GM23338 (cell line): Measurements from ENCODE around the gene GATAD2A. TPM values are rescaled to one million over a fixed set of nuclear protein-coding genes. Genes with fewer than 3 reads are reported as not detected.

Experiments used
- ATAC-seq: fragments of 200-7000 bp; cut with Tn5 transposase; 3 replicates; pipeline ENCODE4 v1.9.1; 2020
- DNase-seq: peaks from one replicate; pipeline ENCODE4 v3.0.0-alpha.2; 2015; ENCODE audit warnings: low spot score
- H2AFZ ChIP-seq: fragments of 200-600 bp; sonication (generic); 2 replicates; pipeline ENCODE4 v1.8.0; 2016; ENCODE audit warnings: antibody characterized with exemption, mild to moderate bottlenecking, moderate library complexity
- H3F3A ChIP-seq: fragments of 200-600 bp; sonication (generic); replicated peaks from 2 replicates; pipeline ENCODE4 v1.8.0; 2017; ENCODE audit warnings: antibody characterized with exemption, mixed run types, low read depth
- H3K27ac ChIP-seq: fragments of 200-600 bp; sonication (generic); 2 replicates; pipeline ENCODE4 v1.6.1; 2016; ENCODE audit warnings: low read depth
- H3K27me3 ChIP-seq: fragments of 200-600 bp; sonication (generic); 2 replicates; pipeline ENCODE4 v1.8.0; 2016; ENCODE audit warnings: mild to moderate bottlenecking, mixed run types, moderate library complexity; ENCODE audit not compliant: insufficient read depth
- H3K36me3 ChIP-seq: fragments of 200-600 bp; sonication (generic); 2 replicates; pipeline ENCODE4 v1.8.0; 2016; ENCODE audit warnings: mild to moderate bottlenecking; ENCODE audit not compliant: insufficient read depth
- H3K4me1 ChIP-seq: fragments of 200-600 bp; sonication (generic); 2 replicates; pipeline ENCODE4 v1.8.0; 2016; ENCODE audit warnings: mild to moderate bottlenecking, moderate library complexity; ENCODE audit not compliant: insufficient read depth
- H3K4me2 ChIP-seq: fragments of 200-600 bp; sonication (generic); 2 replicates; pipeline ENCODE4 v1.7.1; 2017; ENCODE audit warnings: mixed run types
- H3K4me3 ChIP-seq: fragments of 200-600 bp; sonication (generic); 2 replicates; pipeline ENCODE4 v1.6.1; 2016; ENCODE audit warnings: mixed run types
- H3K79me2 ChIP-seq: fragments of 200-600 bp; sonication (generic); replicated peaks from 2 replicates; pipeline ENCODE4 v1.8.0; 2017; ENCODE audit warnings: mild to moderate bottlenecking; ENCODE audit not compliant: insufficient read depth
- H3K9me2 ChIP-seq: fragments of 200-600 bp; sonication (generic); 2 replicates; pipeline ENCODE4 v1.8.0; 2017; ENCODE audit not compliant: insufficient read depth
- H4K20me1 ChIP-seq: fragments of 200-600 bp; sonication (generic); replicated peaks from 2 replicates; pipeline ENCODE4 v1.8.0; 2017; ENCODE audit warnings: mild to moderate bottlenecking; ENCODE audit not compliant: insufficient read depth
- H3K27ac Mint-ChIP-seq: 2 replicates; pipeline ENCODE4 v1.8.0; 2020; ENCODE audit warnings: inconsistent platforms, mild to moderate bottlenecking, moderate library complexity, mixed read lengths
- H3K27me3 Mint-ChIP-seq: 3 replicates; pipeline ENCODE4 v1.8.0; 2022; ENCODE audit warnings: low read depth, mild to moderate bottlenecking, moderate library complexity, mixed read lengths, inconsistent platforms; ENCODE audit not compliant: insufficient read depth, poor library complexity
- H3K36me3 Mint-ChIP-seq: 3 replicates; pipeline ENCODE4 v1.8.0; 2021; ENCODE audit warnings: low read depth, mild to moderate bottlenecking, inconsistent platforms, moderate library complexity, mixed read lengths
- H3K4me1 Mint-ChIP-seq: 3 replicates; pipeline ENCODE4 v1.8.0; 2020; ENCODE audit warnings: mild to moderate bottlenecking, inconsistent platforms, mixed read lengths
- H3K4me3 Mint-ChIP-seq: 3 replicates; pipeline ENCODE4 v1.8.0; 2021; ENCODE audit warnings: moderate library complexity, mild to moderate bottlenecking, inconsistent platforms, mixed read lengths
- H3K9me3 Mint-ChIP-seq: 3 replicates; pipeline ENCODE4 v1.8.0; 2020; ENCODE audit warnings: moderate library complexity, mild to moderate bottlenecking, inconsistent platforms, mixed read lengths
- CREB1 ChIP-seq: fragments of 250-450 bp; sonication (Bioruptor Pico); IDR thresholded peaks from 2 replicates; pipeline ENCODE4 v1.5.0; 2020; ENCODE audit warnings: low read depth, mild to moderate bottlenecking, moderate library complexity
- ETS1 ChIP-seq: IDR thresholded peaks from 2 replicates; pipeline ENCODE4 v1.6.1; 2016; ENCODE audit warnings: antibody characterized with exemption
- EZH2 ChIP-seq: fragments of 200-600 bp; sonication (generic); IDR thresholded peaks from one replicate; pipeline ENCODE4 v1.8.0; 2017; ENCODE audit warnings: antibody characterized with exemption, mild to moderate bottlenecking, low read depth; ENCODE audit not compliant: unreplicated experiment
- EZH2phosphoT487 ChIP-seq: fragments of 200-600 bp; sonication (generic); IDR thresholded peaks from one replicate; pipeline ENCODE4 v1.8.1; 2018; ENCODE audit warnings: antibody characterized with exemption; ENCODE audit not compliant: unreplicated experiment
- JUNB ChIP-seq: IDR thresholded peaks from one replicate; pipeline ENCODE4 v1.6.1; 2016; ENCODE audit warnings: antibody characterized with exemption; ENCODE audit not compliant: unreplicated experiment
- NANOG ChIP-seq: IDR thresholded peaks from 2 replicates; pipeline ENCODE4 v1.6.1; 2016; ENCODE audit warnings: antibody characterized with exemption, borderline replicate concordance
- POLR2AphosphoS5 ChIP-seq: IDR thresholded peaks from 2 replicates; pipeline ENCODE4 v1.6.1; 2016; ENCODE audit warnings: antibody characterized with exemption, low read depth
- STAT1 ChIP-seq: IDR thresholded peaks from one replicate; pipeline ENCODE4 v1.6.1; 2016; ENCODE audit warnings: antibody characterized with exemption; ENCODE audit not compliant: unreplicated experiment
- ZNF114 ChIP-seq: fragments of 250-450 bp; sonication (Bioruptor Pico); IDR thresholded peaks from 2 replicates; pipeline ENCODE4 v1.5.0; 2020; ENCODE audit warnings: mild to moderate bottlenecking, moderate library complexity
- ZNF331 ChIP-seq: fragments of 250-450 bp; sonication (Bioruptor Pico); IDR thresholded peaks from 2 replicates; pipeline ENCODE4 v1.5.0; 2020; ENCODE audit warnings: low read depth, mild to moderate bottlenecking, moderate library complexity
- ZNF462 ChIP-seq: fragments of 250-450 bp; sonication (Bioruptor Pico); IDR thresholded peaks from 2 replicates; pipeline ENCODE4 v1.5.0; 2020; ENCODE audit warnings: mild to moderate bottlenecking, moderate library complexity
- polyA plus RNA-seq: library from polyadenylated mRNA; unstranded; fragments of >200 nt; fragmentation: Nextera tagmentation; extraction: Ambion mirVana; gene quantifications from 2 replicates; pipeline ENCODE4 v1.2.1, GENCODE V29; 2016
- total RNA-seq: library from RNA; depleted of rRNA; stranded (reverse); fragments of >200 nt; shearing (Covaris generic); gene quantifications from 2 replicates; pipeline ENCODE4 v1.2.3, GENCODE V29; 2014
- TF ChIP-seq, protein P1 (sequence below): IDR thresholded peaks from one replicate; pipeline ENCODE4 v1.6.1; 2018; ENCODE audit warnings: antibody characterized with exemption; ENCODE audit not compliant: unreplicated experiment
- TF ChIP-seq, protein P2 (sequence below), 2 experiments: fragments of 200-600 bp in 1 of 2; sonication (generic) in 1 of 2; conservative IDR thresholded peaks; 2 replicates each; pipeline versions ENCODE4 v1.5.1 to v1.6.1; 2016 to 2017; ENCODE audit warnings: antibody characterized with exemption in 2 of 2, low read depth in 2 of 2, mild to moderate bottlenecking in 2 of 2, moderate library complexity in 1 of 2

Gene GATAD2A
- total and polyA plus RNA-seq, 2 experiments from 2014 or later, result 40.0 to 151 TPM

DNA sequence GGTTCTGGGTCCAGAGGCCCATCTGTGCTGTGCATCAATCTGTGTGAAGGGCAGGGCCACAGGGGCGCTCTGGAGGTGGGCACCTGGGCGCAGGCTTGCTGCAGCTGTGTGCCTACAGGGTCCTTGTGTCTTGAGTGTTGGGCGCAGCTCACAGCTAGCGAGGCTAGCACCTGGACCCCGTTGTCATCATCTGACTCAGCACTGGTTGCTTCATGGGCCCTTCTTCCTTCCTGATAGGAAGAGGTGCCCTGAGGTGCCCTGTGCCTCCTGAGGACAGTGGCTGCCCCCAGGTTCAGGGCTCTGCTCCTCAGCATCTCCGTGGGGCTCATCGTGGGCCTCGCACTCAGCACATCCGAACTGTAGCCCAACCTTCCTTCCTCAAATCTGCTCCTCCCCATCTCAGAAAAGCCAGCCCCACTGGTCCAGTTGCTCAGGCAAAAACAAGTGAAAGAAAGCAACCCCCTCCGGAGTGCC lies 54.8 kb downstream of the GATAD2A start:
- Histone ChIP-seq H4K20me1 (peaks cover 55% of the 10 kb centered on the region), H3K9me2 (no peaks in the 10 kb centered on the region), H3K4me1 (peaks cover 57% of the 10 kb centered on the region), H3K4me3 (peak overlapping the region; percentile 27; the same call in 1 of the 2 replicates), H3K27ac (peak overlapping the region; percentile 93), H3K79me2 (peaks cover 100% of the 10 kb centered on the region), H3K4me2 (peak overlapping the region; percentile 89), H3K27me3 (no peaks in the 10 kb centered on the region), H3F3A (peaks cover 25% of the 10 kb centered on the region), H2AFZ (no peak overlapping the region), H3K36me3 (peaks cover 4% of the 10 kb centered on the region; the same call in 1 of the 2 replicates)
- TF ChIP-seq ZNF114 (CRISPR knock-in tag) (no peak), EZH2phosphoT487 (no peak), ETS1 (no peak), NANOG (no peak), ZNF331 (no peak), ZNF462 (CRISPR knock-in tag) (no peak), EZH2 (no peak), CREB1 (no peak), STAT1 (no peak), POLR2AphosphoS5 (no peak), JUNB (no peak)
- TF ChIP-seq, protein P1, sequence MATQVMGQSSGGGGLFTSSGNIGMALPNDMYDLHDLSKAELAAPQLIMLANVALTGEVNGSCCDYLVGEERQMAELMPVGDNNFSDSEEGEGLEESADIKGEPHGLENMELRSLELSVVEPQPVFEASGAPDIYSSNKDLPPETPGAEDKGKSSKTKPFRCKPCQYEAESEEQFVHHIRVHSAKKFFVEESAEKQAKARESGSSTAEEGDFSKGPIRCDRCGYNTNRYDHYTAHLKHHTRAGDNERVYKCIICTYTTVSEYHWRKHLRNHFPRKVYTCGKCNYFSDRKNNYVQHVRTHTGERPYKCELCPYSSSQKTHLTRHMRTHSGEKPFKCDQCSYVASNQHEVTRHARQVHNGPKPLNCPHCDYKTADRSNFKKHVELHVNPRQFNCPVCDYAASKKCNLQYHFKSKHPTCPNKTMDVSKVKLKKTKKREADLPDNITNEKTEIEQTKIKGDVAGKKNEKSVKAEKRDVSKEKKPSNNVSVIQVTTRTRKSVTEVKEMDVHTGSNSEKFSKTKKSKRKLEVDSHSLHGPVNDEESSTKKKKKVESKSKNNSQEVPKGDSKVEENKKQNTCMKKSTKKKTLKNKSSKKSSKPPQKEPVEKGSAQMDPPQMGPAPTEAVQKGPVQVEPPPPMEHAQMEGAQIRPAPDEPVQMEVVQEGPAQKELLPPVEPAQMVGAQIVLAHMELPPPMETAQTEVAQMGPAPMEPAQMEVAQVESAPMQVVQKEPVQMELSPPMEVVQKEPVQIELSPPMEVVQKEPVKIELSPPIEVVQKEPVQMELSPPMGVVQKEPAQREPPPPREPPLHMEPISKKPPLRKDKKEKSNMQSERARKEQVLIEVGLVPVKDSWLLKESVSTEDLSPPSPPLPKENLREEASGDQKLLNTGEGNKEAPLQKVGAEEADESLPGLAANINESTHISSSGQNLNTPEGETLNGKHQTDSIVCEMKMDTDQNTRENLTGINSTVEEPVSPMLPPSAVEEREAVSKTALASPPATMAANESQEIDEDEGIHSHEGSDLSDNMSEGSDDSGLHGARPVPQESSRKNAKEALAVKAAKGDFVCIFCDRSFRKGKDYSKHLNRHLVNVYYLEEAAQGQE, result no peak
- TF ChIP-seq, protein P2, sequence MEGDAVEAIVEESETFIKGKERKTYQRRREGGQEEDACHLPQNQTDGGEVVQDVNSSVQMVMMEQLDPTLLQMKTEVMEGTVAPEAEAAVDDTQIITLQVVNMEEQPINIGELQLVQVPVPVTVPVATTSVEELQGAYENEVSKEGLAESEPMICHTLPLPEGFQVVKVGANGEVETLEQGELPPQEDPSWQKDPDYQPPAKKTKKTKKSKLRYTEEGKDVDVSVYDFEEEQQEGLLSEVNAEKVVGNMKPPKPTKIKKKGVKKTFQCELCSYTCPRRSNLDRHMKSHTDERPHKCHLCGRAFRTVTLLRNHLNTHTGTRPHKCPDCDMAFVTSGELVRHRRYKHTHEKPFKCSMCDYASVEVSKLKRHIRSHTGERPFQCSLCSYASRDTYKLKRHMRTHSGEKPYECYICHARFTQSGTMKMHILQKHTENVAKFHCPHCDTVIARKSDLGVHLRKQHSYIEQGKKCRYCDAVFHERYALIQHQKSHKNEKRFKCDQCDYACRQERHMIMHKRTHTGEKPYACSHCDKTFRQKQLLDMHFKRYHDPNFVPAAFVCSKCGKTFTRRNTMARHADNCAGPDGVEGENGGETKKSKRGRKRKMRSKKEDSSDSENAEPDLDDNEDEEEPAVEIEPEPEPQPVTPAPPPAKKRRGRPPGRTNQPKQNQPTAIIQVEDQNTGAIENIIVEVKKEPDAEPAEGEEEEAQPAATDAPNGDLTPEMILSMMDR (conservative IDR thresholded peaks at IDR 0.05; ENCODE audit: low read depth in 2 of 2), result no peak
- H3K9me3 Mint-ChIP-seq, result peaks cover 4% of the 10 kb centered on the region; the same call in 1 of the 3 replicates
- peaks cover 84% of the 10 kb centered on the region for H3K4me1 Mint-ChIP-seq
- DNase-seq (no peak), ATAC-seq (no peak)
- H3K36me3 Mint-ChIP-seq, result peaks cover 17% of the 10 kb centered on the region
- H3K27me3 Mint-ChIP-seq, result peaks cover 17% of the 10 kb centered on the region
- H3K4me3 Mint-ChIP-seq, result peak overlapping the region; percentile 69
- H3K27ac Mint-ChIP-seq, result peak overlapping the region; percentile 96
